GM12875 (cell line): ENCODE results near the gene ETHE1.

Source experiments
- H3K4me3 ChIP-seq: one replicate; pipeline ENCODE4 v1.5.1; 2011; ENCODE audit warnings: low read depth, low read length, control low read depth
- CTCF ChIP-seq: IDR thresholded peaks from 2 replicates; pipeline ENCODE4 v1.5.1; 2011; ENCODE audit warnings: low read depth, mild to moderate bottlenecking, control low read depth, inconsistent platforms, low read length, moderate library complexity, borderline replicate concordance; ENCODE audit not compliant: insufficient read depth

Gene ETHE1

DNA sequence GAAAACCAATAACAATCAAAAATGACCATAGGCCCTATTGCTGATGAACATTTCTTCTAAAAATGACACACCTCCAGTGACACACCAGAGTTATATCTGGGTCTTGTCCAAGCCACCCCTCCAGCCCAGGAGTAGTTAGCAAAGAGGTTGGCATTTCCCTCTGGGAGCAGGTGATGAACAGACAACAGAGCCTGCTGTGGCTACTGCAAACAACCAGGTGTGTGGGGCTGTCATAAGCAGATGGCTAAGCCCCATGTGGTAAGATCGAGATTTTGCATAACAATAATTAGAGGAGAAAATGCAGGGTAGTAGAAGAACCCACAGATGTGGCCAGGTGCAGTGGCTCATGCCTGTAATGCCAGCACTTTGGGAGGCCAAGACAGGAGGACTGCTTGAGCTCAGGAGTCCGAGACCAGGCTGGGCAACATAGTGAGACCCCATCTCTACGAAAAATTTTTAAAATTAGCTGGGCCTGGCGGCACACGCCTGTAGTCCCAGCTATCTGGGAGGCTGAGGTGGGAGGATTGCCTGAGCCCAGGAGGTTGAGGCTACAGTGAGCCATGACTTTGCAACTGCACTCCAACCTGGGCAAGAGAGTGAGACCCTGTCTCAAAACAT is 43.3 kb upstream of the ETHE1 start:
- no peak for TF ChIP-seq CTCF
- H3K4me3 ChIP-seq, result no peak overlapping the region

DNA sequence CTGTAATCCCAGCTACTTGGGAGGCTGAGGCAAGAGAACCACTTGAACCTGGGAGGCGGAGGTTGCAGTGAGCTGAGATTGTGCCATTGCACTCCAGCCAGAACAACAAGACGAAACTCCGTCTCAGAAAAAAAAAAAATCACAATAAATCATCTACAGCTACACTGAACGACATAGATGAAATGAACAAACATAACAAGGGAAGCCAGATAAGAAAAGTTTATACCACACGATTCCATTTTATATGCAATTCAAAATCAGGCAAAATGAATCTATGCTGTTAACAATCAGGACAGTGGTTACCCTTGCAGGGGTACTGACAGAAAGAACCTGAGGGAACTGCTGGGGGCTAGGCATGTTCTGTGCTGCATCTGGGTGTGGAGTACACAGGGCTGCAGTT is 42.7 kb upstream of the ETHE1 start:
- TF ChIP-seq CTCF, result no peak
- no peak overlapping the region for H3K4me3 ChIP-seq

DNA sequence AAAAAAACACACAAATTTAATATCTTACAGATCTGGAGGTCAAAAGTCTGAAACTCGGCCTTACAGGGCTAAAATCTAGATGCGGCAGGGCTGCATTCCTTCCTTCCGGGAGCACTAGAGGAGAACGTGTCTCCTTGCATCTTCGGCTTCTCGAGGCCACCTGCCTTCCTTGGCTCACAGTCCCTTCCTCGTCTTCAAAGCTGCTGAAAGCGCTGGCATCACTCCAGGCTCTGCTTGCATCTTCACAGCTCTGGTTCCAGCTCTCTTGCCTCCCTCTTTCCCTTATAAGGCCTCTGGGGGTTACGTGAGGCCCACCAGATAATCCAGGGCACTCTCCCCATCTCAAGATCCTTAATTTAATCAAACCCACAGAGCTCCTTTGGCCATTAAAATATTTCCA is 37.8 kb upstream of the ETHE1 start:
- TF ChIP-seq CTCF, result no peak
- H3K4me3 ChIP-seq, result no peak overlapping the region

- H3K4me3 ChIP-seq, result no peak overlapping the region
- no peak for TF ChIP-seq CTCF
Measured at GRCh38 chr19:43563816-43564457, 36.9 kb upstream of the ETHE1 start.

DNA sequence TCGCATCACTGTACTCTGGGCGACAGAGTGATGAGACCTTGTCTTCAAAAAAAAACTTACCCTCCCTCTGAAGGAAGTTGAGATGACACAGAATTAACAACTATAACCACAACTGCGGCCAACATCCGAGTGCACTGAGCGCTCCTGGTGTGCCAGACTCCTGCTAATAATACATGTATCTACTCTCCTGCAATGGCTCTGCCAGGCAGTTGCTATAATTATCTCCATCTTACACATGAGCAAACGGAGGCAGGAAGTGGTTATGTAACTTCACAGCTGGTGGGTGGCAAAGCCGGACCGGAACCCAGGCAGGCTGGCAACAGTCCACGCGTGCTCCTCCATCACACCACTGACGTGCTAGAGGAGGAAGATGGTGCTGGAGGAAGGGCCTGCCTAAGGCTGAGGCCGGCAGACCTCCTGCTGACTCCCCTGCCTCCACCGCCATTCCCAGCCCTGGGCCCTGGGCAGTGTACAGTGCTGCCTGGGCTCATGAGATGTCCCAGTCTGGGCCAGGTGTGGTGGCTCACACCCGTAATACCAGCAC is 35.8 kb upstream of the ETHE1 start:
- TF ChIP-seq CTCF, result no peak
- H3K4me3 ChIP-seq, result no peak overlapping the region

DNA sequence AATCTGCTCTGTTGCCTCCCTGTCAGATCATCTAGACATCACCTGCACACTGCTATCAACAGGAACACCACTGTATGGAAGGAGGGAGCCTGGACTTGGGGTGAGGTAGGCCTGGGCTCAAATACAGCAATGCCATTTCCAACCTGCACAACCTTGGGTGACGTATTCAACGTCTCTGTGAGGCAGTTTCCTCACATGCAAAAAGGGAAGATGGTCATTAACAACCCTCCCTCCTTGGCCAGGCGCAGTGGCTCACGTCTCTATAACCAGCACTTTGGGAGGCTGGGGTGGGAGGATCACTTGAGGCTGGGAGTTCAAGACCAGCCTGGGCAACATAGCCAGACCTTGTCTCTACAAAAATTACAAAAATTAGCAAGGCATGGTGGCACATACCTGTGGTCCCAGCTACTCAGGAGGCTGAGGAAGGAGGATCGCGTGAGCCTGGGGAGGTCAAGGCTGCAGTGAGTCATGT is 35.3 kb upstream of the ETHE1 start:
- H3K4me3 ChIP-seq, result no peak overlapping the region
- no peak for TF ChIP-seq CTCF
